Upper lobe of right lung (tissue), 1 donor: Measurements from ENCODE around the gene MPRIP. TPM values are rescaled to one million over a fixed set of nuclear protein-coding genes. Genes with fewer than 3 reads are reported as not detected.
A peak's percentile ranks its signal among the peaks of the same experiment; 100 is the strongest.

Experiments
- ATAC-seq: fragments of 200-7000 bp; cut with Tn5 transposase; one replicate; pipeline ENCODE4 v1.9.1; 2020; ENCODE audit warnings: mild to moderate bottlenecking, moderate library complexity
- DNase-seq: peaks from one replicate; pipeline ENCODE4 v3.0.0-alpha.2; 2020
- H3K27ac ChIP-seq: fragments of 200-600 bp; one replicate; pipeline ENCODE4 v1.8.0; 2022
- H3K27me3 ChIP-seq: fragments of 200-600 bp; one replicate; pipeline ENCODE4 v1.8.0; 2022; ENCODE audit warnings: mild to moderate bottlenecking
- H3K36me3 ChIP-seq: fragments of 200-600 bp; one replicate; pipeline ENCODE4 v1.8.0; 2022
- H3K4me1 ChIP-seq: fragments of 200-600 bp; one replicate; pipeline ENCODE4 v1.8.0; 2022
- H3K4me3 ChIP-seq: fragments of 200-600 bp; one replicate; pipeline ENCODE4 v1.8.0; 2022; ENCODE audit warnings: mild to moderate bottlenecking
- H3K9me3 ChIP-seq: fragments of 200-600 bp; one replicate; pipeline ENCODE4 v1.8.0; 2022
- intact Hi-C: fragments of 100-400 bp; cut with DNase I; formaldehyde crosslinking; loops from one replicate; pipeline ENCODE4 v1.11.0; 2022
- total RNA-seq: library from RNA; stranded (reverse); fragmentation: NEBNext Ultra II Directional; extraction: Animal tissue kit (Norgen Biotek cat#: 25700); gene quantifications from one replicate; pipeline ENCODE4 v1.2.1, GENCODE V29; 2021
- TF ChIP-seq, protein P1 (sequence below): fragments of 200-600 bp; IDR thresholded peaks from one replicate; pipeline ENCODE4 v1.8.0; 2022; ENCODE audit warnings: antibody characterized with exemption
- donor health status: DM: no; HTN: yes; CAD: no; lungs with severe emphysema.

The MPRIP gene
- total RNA-seq, 1 donor from 2014 or later: 333 TPM

DNA sequence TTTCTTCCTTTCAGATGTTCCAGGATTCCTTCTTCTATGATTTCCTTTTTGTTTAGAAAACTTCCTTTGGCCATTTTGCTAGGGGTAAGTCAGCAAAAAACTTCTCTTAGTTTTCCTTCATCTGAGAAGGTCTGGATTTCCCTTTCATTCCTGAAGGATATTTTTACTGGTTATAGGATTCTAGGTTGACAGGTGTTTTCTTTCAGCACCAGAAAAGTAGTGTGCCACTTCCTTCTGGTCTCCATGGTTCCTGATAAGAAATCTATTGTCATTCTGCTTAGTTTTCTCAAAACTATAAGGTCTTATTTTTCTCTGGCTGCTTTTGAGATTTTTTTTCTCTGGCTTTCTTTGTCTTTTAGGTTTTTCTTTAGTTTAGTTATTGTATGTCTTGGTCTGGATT lies 27.6 kb downstream of the MPRIP start:
- Histone ChIP-seq H3K4me3 (no peak overlapping the region), H3K27ac (no peak overlapping the region), H3K27me3 (no peaks in the 10 kb centered on the region), H3K36me3 (peaks cover 6% of the 10 kb centered on the region), H3K9me3 (no peaks in the 10 kb centered on the region), H3K4me1 (peaks cover 31% of the 10 kb centered on the region)
- intact Hi-C loops: no loop called here
- TF ChIP-seq, protein P1, sequence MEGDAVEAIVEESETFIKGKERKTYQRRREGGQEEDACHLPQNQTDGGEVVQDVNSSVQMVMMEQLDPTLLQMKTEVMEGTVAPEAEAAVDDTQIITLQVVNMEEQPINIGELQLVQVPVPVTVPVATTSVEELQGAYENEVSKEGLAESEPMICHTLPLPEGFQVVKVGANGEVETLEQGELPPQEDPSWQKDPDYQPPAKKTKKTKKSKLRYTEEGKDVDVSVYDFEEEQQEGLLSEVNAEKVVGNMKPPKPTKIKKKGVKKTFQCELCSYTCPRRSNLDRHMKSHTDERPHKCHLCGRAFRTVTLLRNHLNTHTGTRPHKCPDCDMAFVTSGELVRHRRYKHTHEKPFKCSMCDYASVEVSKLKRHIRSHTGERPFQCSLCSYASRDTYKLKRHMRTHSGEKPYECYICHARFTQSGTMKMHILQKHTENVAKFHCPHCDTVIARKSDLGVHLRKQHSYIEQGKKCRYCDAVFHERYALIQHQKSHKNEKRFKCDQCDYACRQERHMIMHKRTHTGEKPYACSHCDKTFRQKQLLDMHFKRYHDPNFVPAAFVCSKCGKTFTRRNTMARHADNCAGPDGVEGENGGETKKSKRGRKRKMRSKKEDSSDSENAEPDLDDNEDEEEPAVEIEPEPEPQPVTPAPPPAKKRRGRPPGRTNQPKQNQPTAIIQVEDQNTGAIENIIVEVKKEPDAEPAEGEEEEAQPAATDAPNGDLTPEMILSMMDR: no peak
- no peak for ATAC-seq
- DNase-seq: no peak

DNA sequence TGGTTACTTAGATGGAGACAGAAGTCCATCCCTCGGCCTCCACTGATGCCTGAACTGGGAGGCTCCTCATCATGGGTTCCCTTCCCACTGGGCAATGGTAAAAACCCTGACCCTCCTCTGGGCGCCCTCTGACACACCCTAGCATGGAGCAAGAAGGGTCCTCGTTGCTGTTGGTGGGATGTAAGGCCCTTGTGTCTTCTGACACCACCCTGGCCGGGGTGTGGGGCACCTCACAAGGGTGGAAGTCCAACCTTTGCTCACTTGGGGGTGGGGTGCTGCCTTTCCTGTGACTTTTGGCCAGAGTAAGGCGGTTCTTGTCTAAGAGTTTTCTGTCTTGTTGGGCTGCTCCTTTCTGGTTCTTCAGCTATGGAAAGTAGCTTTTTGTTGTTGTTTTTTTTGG lies 28.7 kb downstream of the MPRIP start:
- intact Hi-C loops: no loop called here

DNA sequence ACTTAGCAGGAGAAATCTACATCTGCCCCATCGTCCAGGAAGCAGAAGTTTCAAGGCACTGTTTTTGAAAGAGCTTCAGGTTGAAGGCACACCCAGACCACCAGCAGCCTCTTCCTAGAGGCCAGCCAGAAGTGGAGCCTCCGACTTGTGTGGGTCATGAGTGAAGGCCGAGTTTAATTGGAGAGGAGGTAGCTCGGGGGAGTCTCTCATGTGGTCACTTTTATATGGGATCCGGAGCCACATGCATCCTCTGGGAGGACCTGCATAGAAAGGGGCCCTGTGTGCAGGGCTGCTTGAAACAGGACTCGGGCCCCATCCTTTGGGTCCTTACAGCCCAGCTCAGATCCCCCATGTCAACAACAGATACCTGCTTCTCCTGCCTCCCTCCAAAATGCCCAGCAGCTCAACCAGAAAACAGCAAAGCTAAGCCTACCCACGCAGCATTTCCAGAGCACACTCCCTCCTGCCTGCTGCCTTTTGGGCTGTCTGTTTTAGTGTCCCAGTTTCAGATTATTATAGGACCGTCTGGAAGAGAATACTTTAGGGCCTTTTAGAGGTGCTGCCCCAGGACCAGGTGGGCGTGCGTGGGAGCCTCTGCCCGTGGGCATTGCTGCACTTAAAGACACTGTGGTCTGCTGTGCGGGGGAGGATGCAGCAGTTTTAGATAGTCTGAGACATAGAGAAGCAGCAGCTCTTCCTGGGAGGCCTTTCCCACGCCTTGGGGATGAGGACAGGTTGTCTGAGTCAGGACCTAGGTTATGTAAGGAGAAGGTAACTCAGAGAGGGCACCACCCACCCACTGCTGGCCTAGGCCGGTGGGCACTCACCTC lies 29.5 kb downstream of the MPRIP start:
- Histone ChIP-seq H3K27me3 (no peaks in the 10 kb centered on the region), H3K27ac (no peak overlapping the region), H3K4me1 (peaks cover 45% of the 10 kb centered on the region), H3K9me3 (no peaks in the 10 kb centered on the region), H3K36me3 (peaks cover 9% of the 10 kb centered on the region), H3K4me3 (no peak overlapping the region)
- DNase-seq: peak; percentile 46
- intact Hi-C loops: no loop called here
- TF ChIP-seq, protein P1: no peak
- no peak for ATAC-seq

More for the DNA sequence above, 28.7 kb downstream of the MPRIP start:
- no peaks in the 10 kb centered on the region for H3K9me3 ChIP-seq
- no peak overlapping the region for H3K27ac ChIP-seq
- H3K4me3 ChIP-seq: no peak overlapping the region
- DNase-seq (peak; percentile 33), ATAC-seq (no peak)
- H3K4me1 ChIP-seq: peaks cover 42% of the 10 kb centered on the region
- H3K36me3 ChIP-seq: peaks cover 6% of the 10 kb centered on the region
- H3K27me3 ChIP-seq: no peaks in the 10 kb centered on the region
- TF ChIP-seq, protein P1: no peak

DNA sequence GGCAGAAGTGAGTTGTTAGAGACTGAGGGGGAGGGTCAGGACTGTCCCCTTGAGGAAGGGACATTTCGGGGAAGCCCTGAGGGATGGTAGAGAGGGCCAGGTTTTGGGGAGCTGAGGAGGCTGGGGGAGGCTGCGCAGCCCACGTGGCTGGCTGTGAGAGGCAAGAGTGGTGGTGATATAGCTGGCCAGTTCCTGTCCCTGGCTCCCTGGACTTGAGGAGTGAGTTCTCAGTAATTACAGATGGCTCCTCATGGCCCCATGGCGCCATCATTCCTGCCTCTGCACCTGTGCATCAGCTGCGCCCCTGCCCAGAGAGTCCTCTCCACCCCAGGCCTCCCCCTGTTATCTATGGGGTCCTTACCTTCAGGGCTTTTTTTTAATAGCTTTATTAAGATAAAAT lies 30.3 kb downstream of the MPRIP start:
- H3K4me1 ChIP-seq: peaks cover 39% of the 10 kb centered on the region
- TF ChIP-seq, protein P1: no peak
- ATAC-seq (no peak), DNase-seq (peak; percentile 15)
- no peaks in the 10 kb centered on the region for H3K9me3 ChIP-seq
- no peaks in the 10 kb centered on the region for H3K27me3 ChIP-seq
- no peak overlapping the region for H3K27ac ChIP-seq
- H3K4me3 ChIP-seq: no peak overlapping the region
- H3K36me3 ChIP-seq: peaks cover 16% of the 10 kb centered on the region
- intact Hi-C loops: no loop called here

DNA sequence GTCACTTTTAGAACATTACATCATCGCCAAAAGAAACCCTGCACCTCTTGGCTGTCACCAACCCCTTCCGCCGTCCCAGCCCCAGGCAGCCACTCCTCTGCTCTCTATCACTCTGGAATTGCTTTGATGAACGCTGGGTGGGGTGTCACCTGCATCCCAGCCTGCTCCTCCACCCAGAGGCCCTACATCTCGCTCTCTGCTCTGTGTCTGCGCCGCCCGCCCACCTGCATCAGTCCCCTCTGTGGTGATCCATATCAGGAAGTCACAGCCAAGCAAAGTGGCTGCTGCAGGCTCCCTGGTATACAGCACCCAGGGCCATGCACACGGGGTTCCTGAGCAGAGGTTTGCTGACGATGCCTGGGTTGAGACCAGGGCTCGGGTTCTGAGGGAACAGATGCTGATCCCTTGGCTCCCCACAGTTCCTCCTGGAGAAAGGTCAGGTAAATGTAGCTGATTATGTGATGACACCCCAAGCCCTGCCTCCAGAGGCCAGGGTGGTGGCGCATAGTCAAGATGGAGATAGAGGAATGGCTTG lies 30.8 kb downstream of the MPRIP start:
- DNase-seq: peak; percentile 40

More for the DNA sequence above, 30.8 kb downstream of the MPRIP start:
- Histone ChIP-seq H3K36me3 (peaks cover 21% of the 10 kb centered on the region), H3K27me3 (no peaks in the 10 kb centered on the region), H3K27ac (no peak overlapping the region), H3K4me1 (peaks cover 44% of the 10 kb centered on the region), H3K4me3 (no peak overlapping the region), H3K9me3 (no peaks in the 10 kb centered on the region)
- TF ChIP-seq, protein P1: no peak
- intact Hi-C loops: no loop called here
- ATAC-seq: no peak
